ENCODE measurements around the gene SLC9A8.
A peak's percentile ranks its signal among the peaks of the same experiment; 100 is the strongest.

Gene SLC9A8

GRCh38 chr20:49880177-49880576, 67.5 kb downstream of the SLC9A8 start:
- H3K36me3 ChIP-seq (ENCODE audit: insufficient read depth), result no peaks in the 10 kb centered on the region
- H3K27ac ChIP-seq, result 0 out of 2 replicates have a peak overlapping the region, but pooled peaks have one; percentile 16
- peaks cover 77% of the 10 kb centered on the region for H3K4me1 ChIP-seq (ENCODE audit: low read depth, poor library complexity, severe bottlenecking)
- H4K20me1 ChIP-seq (ENCODE audit: insufficient read depth), result no peaks in the 10 kb centered on the region
- H3K4me3 ChIP-seq (IDR thresholded peaks at IDR 0.05; ENCODE audit: insufficient read depth, low read depth, low read length), result no peak overlapping the region
- H3K9ac ChIP-seq, result no peak overlapping the region
- no peak overlapping the region for H2AFZ ChIP-seq (ENCODE audit: low read depth)
- no peaks in the 10 kb centered on the region for H3K27me3 ChIP-seq (ENCODE audit: insufficient read depth, low read depth)
- peak overlapping the region; percentile 39 for H3K4me2 ChIP-seq
- no peak for TF ChIP-seq CTCF (conservative IDR thresholded peaks at IDR 0.05; ENCODE audit: low read depth, low read length)
- H3K79me2 ChIP-seq (ENCODE audit: insufficient read depth, low read depth), result no peaks in the 10 kb centered on the region

- H3K79me2 ChIP-seq (ENCODE audit: insufficient read depth, low read depth), result no peaks in the 10 kb centered on the region
- H2AFZ ChIP-seq (ENCODE audit: low read depth), result no peak overlapping the region
- peak overlapping the region; percentile 39 for H3K4me2 ChIP-seq
- H3K4me1 ChIP-seq (ENCODE audit: low read depth, poor library complexity, severe bottlenecking), result peaks cover 83% of the 10 kb centered on the region
- no peaks in the 10 kb centered on the region for H3K36me3 ChIP-seq (ENCODE audit: insufficient read depth)
- peak overlapping the region; percentile 16; the same call in 1 of the 2 replicates for H3K27ac ChIP-seq
- H3K27me3 ChIP-seq (ENCODE audit: insufficient read depth, low read depth), result no peaks in the 10 kb centered on the region
- H3K9ac ChIP-seq, result no peak overlapping the region
- H4K20me1 ChIP-seq (ENCODE audit: insufficient read depth), result no peaks in the 10 kb centered on the region
- no peak for TF ChIP-seq CTCF (conservative IDR thresholded peaks at IDR 0.05; ENCODE audit: low read depth, low read length)
- no peak overlapping the region for H3K4me3 ChIP-seq (IDR thresholded peaks at IDR 0.05; ENCODE audit: insufficient read depth, low read depth, low read length)
These were observed 68.3 kb downstream of the SLC9A8 start for GRCh38 chr20:49880724-49881445.

- Histone ChIP-seq H3K4me2 (no peak overlapping the region), H2AFZ (ENCODE audit: low read depth) (no peak overlapping the region), H3K36me3 (ENCODE audit: insufficient read depth) (no peaks in the 10 kb centered on the region), H4K20me1 (ENCODE audit: insufficient read depth) (no peaks in the 10 kb centered on the region), H3K4me1 (ENCODE audit: low read depth, poor library complexity, severe bottlenecking) (peaks cover 96% of the 10 kb centered on the region), H3K9ac (no peak overlapping the region), H3K27me3 (ENCODE audit: insufficient read depth, low read depth) (no peaks in the 10 kb centered on the region), H3K4me3 (IDR thresholded peaks at IDR 0.05; ENCODE audit: insufficient read depth, low read depth, low read length) (no peak overlapping the region), H3K79me2 (ENCODE audit: insufficient read depth, low read depth) (no peaks in the 10 kb centered on the region), H3K27ac (no peak overlapping the region)
- no peak for TF ChIP-seq CTCF (conservative IDR thresholded peaks at IDR 0.05; ENCODE audit: low read depth, low read length)
These were observed 69.7 kb downstream of the SLC9A8 start for GRCh38 chr20:49882171-49882970.

- Histone ChIP-seq H3K27me3 (ENCODE audit: insufficient read depth, low read depth) (no peaks in the 10 kb centered on the region), H3K36me3 (ENCODE audit: insufficient read depth) (no peaks in the 10 kb centered on the region), H4K20me1 (ENCODE audit: insufficient read depth) (no peaks in the 10 kb centered on the region), H3K4me2 (peak overlapping the region; percentile 39; the same call in 1 of the 2 replicates), H3K9ac (no peak overlapping the region), H3K4me3 (IDR thresholded peaks at IDR 0.05; ENCODE audit: insufficient read depth, low read depth, low read length) (no peak overlapping the region), H3K27ac (no peak overlapping the region), H3K4me1 (ENCODE audit: low read depth, poor library complexity, severe bottlenecking) (peaks cover 96% of the 10 kb centered on the region), H2AFZ (ENCODE audit: low read depth) (no peak overlapping the region), H3K79me2 (ENCODE audit: insufficient read depth, low read depth) (no peaks in the 10 kb centered on the region)
- TF ChIP-seq CTCF (conservative IDR thresholded peaks at IDR 0.05; ENCODE audit: low read depth, low read length), result no peak
These were observed 70.7 kb downstream of the SLC9A8 start for GRCh38 chr20:49883246-49883802.
